K562 (cell line): ENCODE measurements around the gene EVA1B. TPM values are rescaled to one million over a fixed set of nuclear protein-coding genes. Genes with fewer than 3 reads are reported as not detected.

Experiments used
- EGR1 ChIP-seq: fragments of 450-650 bp; conservative IDR thresholded peaks from 2 replicates; pipeline ENCODE4 v1.6.1; 2017; ENCODE audit warnings: mild to moderate bottlenecking
- ETS2 ChIP-seq: IDR thresholded peaks from 2 replicates; pipeline ENCODE4 v1.6.1; 2016; ENCODE audit warnings: borderline replicate concordance, missing genetic modification characterization, mild to moderate bottlenecking, moderate library complexity, missing compliant biosample characterization; ENCODE audit not compliant: poor library complexity, severe bottlenecking
- ETV1 ChIP-seq: fragments of 450-650 bp; conservative IDR thresholded peaks from 2 replicates; pipeline ENCODE4 v1.6.1; 2016; ENCODE audit warnings: missing genetic modification characterization, control low read depth, low read depth, missing compliant biosample characterization
- GTF2A2 ChIP-seq: IDR thresholded peaks from 2 replicates; pipeline ENCODE4 v1.6.1; 2016; ENCODE audit warnings: mild to moderate bottlenecking, missing genetic modification characterization, missing compliant biosample characterization
- KDM2B ChIP-seq: fragments of 250-450 bp; sonication (Bioruptor Pico); IDR thresholded peaks from 2 replicates; pipeline ENCODE4 v1.8.0; 2021; ENCODE audit warnings: mild to moderate bottlenecking, moderate library complexity
- MXI1 ChIP-seq: IDR thresholded peaks from 2 replicates; pipeline ENCODE4 v1.6.1; 2011; ENCODE audit warnings: low read depth, mild to moderate bottlenecking, improper control_type of control experiment, low read length
- PRPF4 ChIP-seq: fragments of 200-400 bp; formaldehyde crosslinking; IDR thresholded peaks from one replicate; pipeline ENCODE4 v1.6.1; 2017; ENCODE audit warnings: low read length, low read depth, mild to moderate bottlenecking; ENCODE audit not compliant: insufficient read depth, poor library complexity, severe bottlenecking
- RAD51 ChIP-seq: fragments of 450-650 bp; IDR thresholded peaks from 2 replicates; pipeline ENCODE4 v1.7.1; 2016; ENCODE audit warnings: low read depth, mild to moderate bottlenecking, borderline replicate concordance
- RB1 ChIP-seq: fragments of 450-650 bp; IDR thresholded peaks from 2 replicates; pipeline ENCODE4 v1.6.1; 2017; ENCODE audit warnings: low read depth, mild to moderate bottlenecking
- RBM22 ChIP-seq: fragments of 200-400 bp; formaldehyde crosslinking; IDR thresholded peaks from 2 replicates; pipeline ENCODE4 v1.6.1; 2018; ENCODE audit warnings: low read length, low read depth; ENCODE audit not compliant: poor library complexity, severe bottlenecking
- SAFB ChIP-seq: fragments of 200-400 bp; formaldehyde crosslinking; IDR thresholded peaks from 2 replicates; pipeline ENCODE4 v1.6.1; 2017; ENCODE audit warnings: low read depth, low read length, borderline replicate concordance
- TCF7 ChIP-seq: sonication (generic); IDR thresholded peaks from 2 replicates; pipeline ENCODE4 v1.6.1; 2016; ENCODE audit warnings: antibody characterized with exemption, borderline replicate concordance
- XRCC3 ChIP-seq: fragments of 450-650 bp; IDR thresholded peaks from 2 replicates; pipeline ENCODE4 v1.6.1; 2017; ENCODE audit warnings: mild to moderate bottlenecking, moderate library complexity
- ZNF717 ChIP-seq: fragments of 250-450 bp; sonication (Bioruptor Pico); IDR thresholded peaks from 2 replicates; pipeline ENCODE4 v1.5.0; 2021
- polyA plus RNA-seq, 8 experiments: library from polyadenylated mRNA; depleted of rRNA in 4 of 8; stranded (reverse) in 5 of 8; unstranded in 3 of 8; fragments of >200 nt; fragmentation: Nextera tagmentation in 2 of 8; fragmentation: Illumina TruSeq in 1 of 8; extraction: Ambion mirVana in 2 of 8; extraction: Trizol in 1 of 8; gene quantifications; 2 replicates each; pipeline versions ENCODE4 v1.2.1 to v1.2.3, GENCODE V29; 2011 to 2014; ENCODE audit warnings: inconsistent platforms in 1 of 8, missing spikeins in 1 of 8
- total RNA-seq, 7 experiments: library from RNA; depleted of rRNA in 6 of 7; stranded (reverse); fragments of >200 nt in 6 of 7; fragmentation: Illumina TruSeq in 2 of 7; extraction: Trizol in 2 of 7; gene quantifications; 2 replicates each; pipeline versions ENCODE4 v1.2.1 to v1.2.3, GENCODE V29; 2011 to 2021; ENCODE audit warnings: low replicate concordance in 1 of 7
- TF ChIP-seq, protein P1 (sequence below): fragments of 450-650 bp; IDR thresholded peaks from 2 replicates; pipeline ENCODE4 v1.6.1; 2014; ENCODE audit warnings: low read depth, mild to moderate bottlenecking, moderate library complexity, borderline replicate concordance
- TF ChIP-seq, protein P2 (sequence below): fragments of 250-450 bp; sonication (Bioruptor Pico); IDR thresholded peaks from 2 replicates; pipeline ENCODE4 v1.9.0; 2021; ENCODE audit warnings: mild to moderate bottlenecking
- TF ChIP-seq, protein P3 (sequence below): fragments of 250-450 bp; sonication (Bioruptor Pico); IDR thresholded peaks from 2 replicates; pipeline ENCODE4 v1.4.0; 2020; ENCODE audit warnings: borderline replicate concordance
- TF ChIP-seq, protein P4 (sequence below): sonication (generic); formaldehyde crosslinking; IDR thresholded peaks from 2 replicates; pipeline ENCODE4 v1.8.1; 2023; ENCODE audit warnings: missing genetic modification reagents, mild to moderate bottlenecking, borderline replicate concordance

The EVA1B gene
- total and polyA plus RNA-seq, 9 of the 15 experiments (the other 6 are each of a cell fraction or from before 2014, with no cell fraction given), result 0.08 to 65.7 (median 2.4) TPM

DNA sequence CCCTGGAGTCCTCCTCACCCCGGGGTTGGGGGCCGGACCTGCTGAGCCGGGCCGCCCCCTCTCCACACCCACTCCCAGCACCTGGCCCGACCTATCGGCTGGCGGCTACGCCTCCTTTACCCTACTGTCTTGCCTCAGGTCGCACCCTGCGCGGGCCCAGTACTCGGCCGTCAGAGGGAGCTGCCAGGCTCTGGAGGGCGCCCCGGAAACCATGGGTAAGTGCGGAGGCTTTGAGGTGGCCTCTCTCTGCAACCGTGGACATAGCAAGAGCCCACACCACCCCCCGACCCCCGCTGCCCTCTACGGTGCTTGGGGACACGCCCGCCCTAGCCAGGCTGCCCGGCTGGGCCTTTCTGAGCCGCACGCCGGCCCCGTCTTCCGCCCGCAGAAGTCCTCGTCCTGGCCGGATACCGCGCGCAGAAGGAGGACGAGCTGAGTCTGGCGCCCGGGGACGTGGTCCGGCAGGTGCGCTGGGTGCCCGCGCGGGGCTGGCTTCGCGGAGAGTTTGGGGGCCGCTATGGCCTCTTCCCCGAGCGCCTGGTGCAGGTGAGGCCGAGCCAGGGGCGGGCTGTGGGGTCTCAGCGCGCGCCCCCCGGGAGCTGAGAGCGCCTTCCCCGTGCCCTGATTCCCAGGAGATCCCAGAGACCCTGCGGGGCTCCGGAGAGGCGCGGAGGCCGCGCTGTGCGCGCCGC lies 17.1 kb downstream of the EVA1B start, which contains the start of gene SH3D21 (continued):
- 0 out of 2 replicates have a peak, but pooled peaks have one; percentile 18 for TF ChIP-seq ZNF717 (CRISPR knock-in tag)
- no peak for TF ChIP-seq ETS2
- TF ChIP-seq SAFB, result peak; percentile 20; the same call in 1 of the 2 replicates
- TF ChIP-seq, protein P1, sequence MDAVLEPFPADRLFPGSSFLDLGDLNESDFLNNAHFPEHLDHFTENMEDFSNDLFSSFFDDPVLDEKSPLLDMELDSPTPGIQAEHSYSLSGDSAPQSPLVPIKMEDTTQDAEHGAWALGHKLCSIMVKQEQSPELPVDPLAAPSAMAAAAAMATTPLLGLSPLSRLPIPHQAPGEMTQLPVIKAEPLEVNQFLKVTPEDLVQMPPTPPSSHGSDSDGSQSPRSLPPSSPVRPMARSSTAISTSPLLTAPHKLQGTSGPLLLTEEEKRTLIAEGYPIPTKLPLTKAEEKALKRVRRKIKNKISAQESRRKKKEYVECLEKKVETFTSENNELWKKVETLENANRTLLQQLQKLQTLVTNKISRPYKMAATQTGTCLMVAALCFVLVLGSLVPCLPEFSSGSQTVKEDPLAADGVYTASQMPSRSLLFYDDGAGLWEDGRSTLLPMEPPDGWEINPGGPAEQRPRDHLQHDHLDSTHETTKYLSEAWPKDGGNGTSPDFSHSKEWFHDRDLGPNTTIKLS, result no peak
- no peak for TF ChIP-seq PRPF4
- no peak for TF ChIP-seq XRCC3
- no peak for TF ChIP-seq MXI1
- TF ChIP-seq, protein P2, sequence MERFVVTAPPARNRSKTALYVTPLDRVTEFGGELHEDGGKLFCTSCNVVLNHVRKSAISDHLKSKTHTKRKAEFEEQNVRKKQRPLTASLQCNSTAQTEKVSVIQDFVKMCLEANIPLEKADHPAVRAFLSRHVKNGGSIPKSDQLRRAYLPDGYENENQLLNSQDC (CRISPR knock-in tag), result no peak
- TF ChIP-seq TCF7, result no peak
- peak; percentile 81 for TF ChIP-seq RBM22
- TF ChIP-seq, protein P3, sequence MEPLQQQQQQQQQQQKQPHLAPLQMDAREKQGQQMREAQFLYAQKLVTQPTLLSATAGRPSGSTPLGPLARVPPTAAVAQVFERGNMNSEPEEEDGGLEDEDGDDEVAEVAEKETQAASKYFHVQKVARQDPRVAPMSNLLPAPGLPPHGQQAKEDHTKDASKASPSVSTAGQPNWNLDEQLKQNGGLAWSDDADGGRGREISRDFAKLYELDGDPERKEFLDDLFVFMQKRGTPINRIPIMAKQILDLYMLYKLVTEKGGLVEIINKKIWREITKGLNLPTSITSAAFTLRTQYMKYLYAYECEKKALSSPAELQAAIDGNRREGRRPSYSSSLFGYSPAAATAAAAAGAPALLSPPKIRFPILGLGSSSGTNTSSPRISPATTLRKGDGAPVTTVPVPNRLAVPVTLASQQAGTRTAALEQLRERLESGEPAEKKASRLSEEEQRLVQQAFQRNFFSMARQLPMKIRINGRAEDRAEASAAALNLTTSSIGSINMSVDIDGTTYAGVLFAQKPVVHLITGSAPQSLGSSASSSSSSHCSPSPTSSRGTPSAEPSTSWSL (CRISPR knock-in tag), result no peak
- no peak for TF ChIP-seq GTF2A2
- TF ChIP-seq, protein P4, sequence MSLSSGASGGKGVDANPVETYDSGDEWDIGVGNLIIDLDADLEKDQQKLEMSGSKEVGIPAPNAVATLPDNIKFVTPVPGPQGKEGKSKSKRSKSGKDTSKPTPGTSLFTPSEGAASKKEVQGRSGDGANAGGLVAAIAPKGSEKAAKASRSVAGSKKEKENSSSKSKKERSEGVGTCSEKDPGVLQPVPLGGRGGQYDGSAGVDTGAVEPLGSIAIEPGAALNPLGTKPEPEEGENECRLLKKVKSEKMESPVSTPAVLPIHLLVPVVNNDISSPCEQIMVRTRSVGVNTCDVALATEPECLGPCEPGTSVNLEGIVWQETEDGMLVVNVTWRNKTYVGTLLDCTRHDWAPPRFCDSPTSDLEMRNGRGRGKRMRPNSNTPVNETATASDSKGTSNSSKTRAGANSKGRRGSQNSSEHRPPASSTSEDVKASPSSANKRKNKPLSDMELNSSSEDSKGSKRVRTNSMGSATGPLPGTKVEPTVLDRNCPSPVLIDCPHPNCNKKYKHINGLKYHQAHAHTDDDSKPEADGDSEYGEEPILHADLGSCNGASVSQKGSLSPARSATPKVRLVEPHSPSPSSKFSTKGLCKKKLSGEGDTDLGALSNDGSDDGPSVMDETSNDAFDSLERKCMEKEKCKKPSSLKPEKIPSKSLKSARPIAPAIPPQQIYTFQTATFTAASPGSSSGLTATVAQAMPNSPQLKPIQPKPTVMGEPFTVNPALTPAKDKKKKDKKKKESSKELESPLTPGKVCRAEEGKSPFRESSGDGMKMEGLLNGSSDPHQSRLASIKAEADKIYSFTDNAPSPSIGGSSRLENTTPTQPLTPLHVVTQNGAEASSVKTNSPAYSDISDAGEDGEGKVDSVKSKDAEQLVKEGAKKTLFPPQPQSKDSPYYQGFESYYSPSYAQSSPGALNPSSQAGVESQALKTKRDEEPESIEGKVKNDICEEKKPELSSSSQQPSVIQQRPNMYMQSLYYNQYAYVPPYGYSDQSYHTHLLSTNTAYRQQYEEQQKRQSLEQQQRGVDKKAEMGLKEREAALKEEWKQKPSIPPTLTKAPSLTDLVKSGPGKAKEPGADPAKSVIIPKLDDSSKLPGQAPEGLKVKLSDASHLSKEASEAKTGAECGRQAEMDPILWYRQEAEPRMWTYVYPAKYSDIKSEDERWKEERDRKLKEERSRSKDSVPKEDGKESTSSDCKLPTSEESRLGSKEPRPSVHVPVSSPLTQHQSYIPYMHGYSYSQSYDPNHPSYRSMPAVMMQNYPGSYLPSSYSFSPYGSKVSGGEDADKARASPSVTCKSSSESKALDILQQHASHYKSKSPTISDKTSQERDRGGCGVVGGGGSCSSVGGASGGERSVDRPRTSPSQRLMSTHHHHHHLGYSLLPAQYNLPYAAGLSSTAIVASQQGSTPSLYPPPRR (CRISPR knock-in tag), result no peak
- TF ChIP-seq RAD51, result no peak
- no peak for TF ChIP-seq ETV1
- 0 out of 2 replicates have a peak, but pooled peaks have one; percentile 45 for TF ChIP-seq KDM2B (CRISPR knock-in tag)
- peak; percentile 56; the same call in 1 of the 2 replicates for TF ChIP-seq RB1
- TF ChIP-seq EGR1, result no peak; the same call in none of the 2 replicates
